A549 (cell line): ENCODE data around the gene APOM.

ENCODE experiments used
- BHLHE40 ChIP-seq: IDR thresholded peaks from 2 replicates; pipeline ENCODE4 v1.6.1; 2012; ENCODE audit warnings: low read depth, low read length, inconsistent platforms
- CEBPB ChIP-seq, 2 experiments: fragments of >200 bp in 1 of 2; sonication (Bioruptor Twin) in 1 of 2; formaldehyde crosslinking in 1 of 2; IDR thresholded peaks; 2 replicates each; pipeline ENCODE4 v1.6.1; 2012 to 2016
- CTCF ChIP-seq: fragments of >200 bp; sonication (Bioruptor Twin); formaldehyde crosslinking; IDR thresholded peaks from 3 replicates; pipeline ENCODE4 v1.5.1; 2016
- ELK1 ChIP-seq: fragments of 150-350 bp; IDR thresholded peaks from 2 replicates; pipeline ENCODE4 v1.6.1; 2014; ENCODE audit warnings: low read depth, mild to moderate bottlenecking, low read length
- JUN ChIP-seq, 2 experiments: fragments of >200 bp; sonication (Bioruptor Twin); formaldehyde crosslinking; IDR thresholded peaks; 2 replicates in 1 of 2; 3 replicates in 1 of 2; pipeline ENCODE4 v1.6.1; 2016 to 2017
- JUNB ChIP-seq: fragments of >200 bp; sonication (Bioruptor Twin); formaldehyde crosslinking; IDR thresholded peaks from 2 replicates; pipeline ENCODE4 v1.6.1; 2016
- MAX ChIP-seq: IDR thresholded peaks from 2 replicates; pipeline ENCODE4 v1.6.1; 2012
- MAZ ChIP-seq: fragments of 150-350 bp; IDR thresholded peaks from 2 replicates; pipeline ENCODE4 v1.6.1; 2014; ENCODE audit warnings: antibody characterized with exemption, low read depth, low read length, borderline replicate concordance
- POLR2A ChIP-seq: IDR thresholded peaks from 2 replicates; pipeline ENCODE4 v1.6.1; 2012; ENCODE audit warnings: mild to moderate bottlenecking, low read length
- POLR2AphosphoS2 ChIP-seq: conservative IDR thresholded peaks from 2 replicates; pipeline ENCODE4 v1.6.1; 2012; ENCODE audit warnings: low read length, improper control_type of control experiment, inconsistent platforms
- RAD21 ChIP-seq, 2 experiments: fragments of >200 bp in 1 of 2; sonication (Bioruptor Twin) in 1 of 2; formaldehyde crosslinking in 1 of 2; IDR thresholded peaks in 1 of 2; conservative IDR thresholded peaks in 1 of 2; 2 replicates in 1 of 2; 3 replicates in 1 of 2; pipeline ENCODE4 v1.6.1; 2012 to 2018; ENCODE audit warnings: inconsistent platforms in 1 of 2
- SMC3 ChIP-seq: fragments of >200 bp; sonication (Bioruptor Twin); formaldehyde crosslinking; IDR thresholded peaks from 3 replicates; pipeline ENCODE4 v1.6.1; 2018; ENCODE audit warnings: inconsistent platforms
- ZC3H11A ChIP-seq: fragments of 450-650 bp; IDR thresholded peaks from 2 replicates; pipeline ENCODE4 v1.6.1; 2014; ENCODE audit warnings: antibody characterized with exemption, mild to moderate bottlenecking

DNA sequence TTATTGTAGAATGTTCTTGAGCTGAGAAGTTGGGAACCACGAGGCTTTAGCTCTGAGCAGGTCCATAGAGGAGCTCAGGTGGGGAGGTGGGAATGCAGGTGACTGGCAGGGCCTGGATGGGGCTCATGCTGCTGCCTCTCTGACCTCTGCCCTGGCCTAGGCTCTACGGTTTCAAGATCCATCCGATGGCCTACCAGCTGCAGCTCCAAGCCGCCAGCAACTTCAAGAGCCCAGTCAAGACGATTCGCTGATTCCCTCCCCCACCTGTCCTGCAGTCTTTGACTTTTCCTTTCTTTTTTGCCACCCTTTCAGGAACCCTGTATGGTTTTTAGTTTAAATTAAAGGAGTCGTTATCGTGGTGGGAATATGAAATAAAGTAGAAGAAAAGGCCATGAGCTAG is 14.0 kb downstream of the APOM start, which contains the start of gene LY6G5B:
- TF ChIP-seq SMC3 (no peak), JUNB (no peak), POLR2A (no peak), MAZ (no peak), CTCF (no peak), JUN (IDR thresholded peaks at IDR 0.05) (no peak), CEBPB (IDR thresholded peaks at IDR 0.05) (no peak), MAX (no peak), RAD21 (conservative IDR thresholded peaks at IDR 0.05 in 1 of 2, IDR thresholded peaks at IDR 0.05 in 1 of 2) (no peak), POLR2AphosphoS2 (no peak), ELK1 (no peak), BHLHE40 (no peak), ZC3H11A (no peak)
